Gastrocnemius medialis (tissue), 4 donors: ENCODE measurements around the gene RCBTB1. TPM values are rescaled to one million over a fixed set of nuclear protein-coding genes. Genes with fewer than 3 reads are reported as not detected.

Source experiments
- ATAC-seq, 2 donors: fragments of 150-250 bp; one replicate each; pipeline ENCODE4 v1.9.1; 2016
- DNase-seq, 2 donors: peaks; one replicate each; pipeline ENCODE4 v3.0.0-alpha.2; 2019
- H3K27ac ChIP-seq, 4 donors: fragments of 200-600 bp; sonication (generic); 1 replicate in 1 of 4; 2 replicates in 3 of 4; pipeline ENCODE4 v1.5.1; 2016 to 2018; ENCODE audit warnings: mild to moderate bottlenecking in 2 of 4, moderate library complexity in 1 of 4
- H3K27me3 ChIP-seq, 3 donors: fragments of 200-600 bp; sonication (generic) in 2 of 3; 1 replicate in 1 of 3; 2 replicates in 2 of 3; pipeline versions ENCODE4 v1.5.1 to v1.6.0; 2016 to 2019; ENCODE audit warnings: mild to moderate bottlenecking in 1 of 3, moderate library complexity in 1 of 3
- H3K36me3 ChIP-seq, 2 donors: fragments of 200-600 bp; sonication (generic) in 1 of 2; one replicate each; pipeline ENCODE4 v1.5.1; 2017 to 2018
- H3K4me1 ChIP-seq, 2 donors: fragments of 200-600 bp; sonication (generic) in 1 of 2; one replicate each; pipeline ENCODE4 v1.5.1; 2016 to 2017; ENCODE audit warnings: mild to moderate bottlenecking in 2 of 2
- H3K4me3 ChIP-seq, 4 donors: fragments of 200-600 bp; sonication (generic) in 3 of 4; 1 replicate in 1 of 4; 2 replicates in 3 of 4; pipeline ENCODE4 v1.5.1; 2016 to 2019; ENCODE audit warnings: mild to moderate bottlenecking in 2 of 4
- H3K9me3 ChIP-seq, 3 donors: fragments of 200-600 bp; sonication (generic) in 2 of 3; 1 replicate in 1 of 3; 2 replicates in 2 of 3; pipeline ENCODE4 v1.5.1; 2016 to 2019
- POLR2A ChIP-seq, 2 donors: fragments of 450-650 bp; IDR thresholded peaks; one replicate each; pipeline ENCODE4 v1.6.1; 2017; ENCODE audit warnings: antibody characterized with exemption in 2 of 2, mild to moderate bottlenecking in 2 of 2, moderate library complexity in 2 of 2
- in situ Hi-C, 4 donors: fragments of 200-750 bp; cut with MboI; loops; one replicate each; pipeline versions ENCODE4 v1.15.0 to v1.8.0; 2017; ENCODE audit warnings: low sequenced_read_pairs in 4 of 4
- intact Hi-C: fragments of 100-400 bp; cut with DNase I; formaldehyde crosslinking; loops from one replicate; pipeline ENCODE4 v1.15.1; 2023; ENCODE audit warnings: low total_unique reads
- total RNA-seq, 4 donors: library from RNA; depleted of rRNA; stranded (reverse); fragments of >200 nt; gene quantifications; one replicate each; pipeline versions ENCODE4 v1.1.0 to v1.2.3, GENCODE V29; 2016
- TF ChIP-seq, protein P1 (sequence below), 5 experiments: fragments of 450-650 bp in 3 of 5; fragments of 200-600 bp in 2 of 5; sonication (generic) in 2 of 5; IDR thresholded peaks in 4 of 5; conservative IDR thresholded peaks in 1 of 5; 1 replicate in 4 of 5; 2 replicates in 1 of 5; pipeline ENCODE4 v1.5.1; 2016 to 2019; ENCODE audit warnings: antibody characterized with exemption in 5 of 5, mild to moderate bottlenecking in 3 of 5, moderate library complexity in 3 of 5

Gene RCBTB1
- total RNA-seq, result 10 to 100 TPM in 1 of 4 donors, 1 to 10 TPM in 3; 5.3 to 14.4 (median 5.7) TPM

DNA sequence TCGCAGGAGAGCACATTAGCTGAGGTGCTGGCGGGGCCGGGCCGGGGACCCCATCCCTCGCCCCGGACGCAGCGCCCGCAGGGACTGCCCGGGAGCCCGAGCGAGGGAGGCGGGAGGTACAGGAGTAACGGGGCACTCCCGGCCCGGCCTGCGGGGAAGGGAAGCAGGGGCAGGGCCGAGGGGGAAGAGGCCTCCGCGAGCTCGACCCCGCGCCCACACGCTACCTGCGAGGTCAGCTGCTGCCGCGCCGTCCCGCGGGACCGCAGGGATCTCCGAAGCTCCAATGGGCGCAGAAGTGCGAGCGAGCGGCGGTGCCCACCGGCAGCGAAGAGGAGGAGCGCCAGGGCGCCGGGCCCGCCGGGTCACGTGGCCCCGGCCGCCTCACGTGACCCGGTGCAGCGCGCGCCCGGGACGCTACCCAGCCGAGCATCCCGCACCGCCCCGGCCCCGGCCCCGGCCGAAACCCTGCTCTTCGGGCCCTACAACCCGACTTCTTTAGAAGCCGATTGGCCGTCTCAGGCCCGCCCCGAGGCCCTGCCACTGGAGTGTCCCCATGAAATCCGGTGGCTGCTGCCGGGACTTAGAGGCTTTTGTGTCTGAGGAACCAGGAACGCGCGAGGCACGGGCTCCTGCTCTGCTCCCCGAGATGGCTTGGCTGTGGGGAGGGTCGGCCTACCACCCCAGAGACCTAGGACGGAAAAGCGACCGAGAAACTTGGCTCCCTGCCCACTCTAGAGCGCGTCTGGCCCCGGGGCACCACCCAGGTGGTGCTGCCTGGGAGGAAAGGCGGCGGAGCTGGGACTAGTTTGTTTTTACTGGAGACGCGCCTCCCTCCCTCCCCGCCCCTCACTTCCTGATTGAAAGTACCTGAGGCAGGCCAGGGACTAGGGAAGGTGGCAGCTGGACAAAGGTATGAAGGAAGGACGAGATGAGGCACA, at the start of gene RCBTB1:
TSS of gene RCBTB1 (minus strand) at position 339 of the 938 bp plus-strand sequence. CDS start 18,279 bp downstream, outside the sequence.
- peak; percentile 8 to 41 for DNase-seq
- Histone ChIP-seq H3K9me3 (no peaks in the 10 kb centered on the region), H3K4me1 (peaks cover 7 to 8% of the 10 kb centered on the region in 2 donors), H3K36me3 (peaks cover 0 to 4% of the 10 kb centered on the region in 2 donors), H3K27me3 (no peaks in the 10 kb centered on the region), H3K27ac (peak within 1 kb of the TSS; percentile 61 to 77 (median 72)), H3K4me3 (peak within 1 kb of the TSS; percentile 74 to 95 (median 92))
- TF ChIP-seq, protein P1, sequence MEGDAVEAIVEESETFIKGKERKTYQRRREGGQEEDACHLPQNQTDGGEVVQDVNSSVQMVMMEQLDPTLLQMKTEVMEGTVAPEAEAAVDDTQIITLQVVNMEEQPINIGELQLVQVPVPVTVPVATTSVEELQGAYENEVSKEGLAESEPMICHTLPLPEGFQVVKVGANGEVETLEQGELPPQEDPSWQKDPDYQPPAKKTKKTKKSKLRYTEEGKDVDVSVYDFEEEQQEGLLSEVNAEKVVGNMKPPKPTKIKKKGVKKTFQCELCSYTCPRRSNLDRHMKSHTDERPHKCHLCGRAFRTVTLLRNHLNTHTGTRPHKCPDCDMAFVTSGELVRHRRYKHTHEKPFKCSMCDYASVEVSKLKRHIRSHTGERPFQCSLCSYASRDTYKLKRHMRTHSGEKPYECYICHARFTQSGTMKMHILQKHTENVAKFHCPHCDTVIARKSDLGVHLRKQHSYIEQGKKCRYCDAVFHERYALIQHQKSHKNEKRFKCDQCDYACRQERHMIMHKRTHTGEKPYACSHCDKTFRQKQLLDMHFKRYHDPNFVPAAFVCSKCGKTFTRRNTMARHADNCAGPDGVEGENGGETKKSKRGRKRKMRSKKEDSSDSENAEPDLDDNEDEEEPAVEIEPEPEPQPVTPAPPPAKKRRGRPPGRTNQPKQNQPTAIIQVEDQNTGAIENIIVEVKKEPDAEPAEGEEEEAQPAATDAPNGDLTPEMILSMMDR (IDR thresholded peaks at IDR 0.05 in 4 of 5, conservative IDR thresholded peaks at IDR 0.05 in 1 of 5), result peak in 1 of 5 experiments; percentile 18
- peak in 1 of 2 donors; percentile 29 for TF ChIP-seq POLR2A (IDR thresholded peaks at IDR 0.05)
- in situ Hi-C loops, result no loop called here
- ATAC-seq, result peak; percentile 94 to 96
- intact Hi-C loops, result loop anchor here (2.0 to 5.0 kb wide), 3 partner anchors 21 to 207 kb away; partner anchors contain the start of gene KPNA3

DNA sequence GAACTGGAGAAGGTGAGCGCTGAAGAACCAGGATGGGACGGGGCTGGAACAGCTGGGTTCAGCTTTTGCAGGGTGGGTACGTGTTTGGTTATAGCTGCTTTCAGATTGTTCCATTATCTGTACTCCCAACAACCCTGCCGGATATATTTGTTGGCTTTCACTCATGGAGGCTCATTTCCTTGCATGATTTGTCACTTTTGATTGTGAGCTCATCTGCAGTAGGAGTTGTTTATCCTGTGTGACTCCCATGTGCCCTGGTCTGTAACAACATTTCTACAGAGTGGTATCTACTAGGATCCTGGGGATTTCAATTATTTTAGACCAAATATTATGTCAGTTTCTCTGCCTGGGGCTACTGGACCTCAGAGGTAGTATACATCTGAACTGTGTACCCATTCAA, 48.4 kb upstream of the RCBTB1 start:
- Histone ChIP-seq H3K9me3 (no peaks in the 10 kb centered on the region), H3K36me3 (no peaks in the 10 kb centered on the region), H3K27me3 (no peaks in the 10 kb centered on the region), H3K4me3 (no peak overlapping the region), H3K4me1 (peaks cover 0 to 9% of the 10 kb centered on the region in 2 donors), H3K27ac (no peak overlapping the region)
- intact Hi-C loops (no loop called here), in situ Hi-C loops (no loop called here)
- TF ChIP-seq POLR2A (IDR thresholded peaks at IDR 0.05), result no peak
- TF ChIP-seq, protein P1 (IDR thresholded peaks at IDR 0.05 in 4 of 5, conservative IDR thresholded peaks at IDR 0.05 in 1 of 5), result no peak
- ATAC-seq (no peak), DNase-seq (no peak)

DNA sequence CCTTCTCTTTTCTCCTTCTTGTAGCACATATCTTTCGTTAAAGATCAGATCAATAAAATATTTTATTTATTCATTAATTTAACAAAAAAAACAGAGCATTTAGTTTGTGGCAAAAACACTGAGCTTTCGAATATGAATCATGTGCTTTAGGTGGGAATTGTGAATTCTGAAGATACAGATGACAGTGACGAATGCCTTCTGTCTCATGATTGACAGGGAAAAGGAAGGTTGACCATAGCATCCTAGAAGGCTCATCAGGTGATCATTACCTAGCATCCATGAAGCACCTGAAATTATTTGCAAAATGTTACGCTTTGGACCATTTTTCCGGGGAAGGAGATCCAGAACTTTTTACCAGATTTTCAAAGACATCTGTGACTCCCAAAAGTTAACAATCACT, 46.8 kb upstream of the RCBTB1 start:
- in situ Hi-C loops, result no loop called here
- no peaks in the 10 kb centered on the region for H3K27me3 ChIP-seq
- no peak overlapping the region for H3K27ac ChIP-seq
- intact Hi-C loops, result no loop called here
- ATAC-seq, result no peak
- TF ChIP-seq, protein P1 (IDR thresholded peaks at IDR 0.05 in 4 of 5, conservative IDR thresholded peaks at IDR 0.05 in 1 of 5), result no peak
- TF ChIP-seq POLR2A (IDR thresholded peaks at IDR 0.05), result no peak
- no peaks in the 10 kb centered on the region for H3K9me3 ChIP-seq
- H3K4me3 ChIP-seq, result no peak overlapping the region
- peaks cover 0 to 9% of the 10 kb centered on the region in 2 donors for H3K4me1 ChIP-seq
- no peaks in the 10 kb centered on the region for H3K36me3 ChIP-seq
- DNase-seq, result no peak

DNA sequence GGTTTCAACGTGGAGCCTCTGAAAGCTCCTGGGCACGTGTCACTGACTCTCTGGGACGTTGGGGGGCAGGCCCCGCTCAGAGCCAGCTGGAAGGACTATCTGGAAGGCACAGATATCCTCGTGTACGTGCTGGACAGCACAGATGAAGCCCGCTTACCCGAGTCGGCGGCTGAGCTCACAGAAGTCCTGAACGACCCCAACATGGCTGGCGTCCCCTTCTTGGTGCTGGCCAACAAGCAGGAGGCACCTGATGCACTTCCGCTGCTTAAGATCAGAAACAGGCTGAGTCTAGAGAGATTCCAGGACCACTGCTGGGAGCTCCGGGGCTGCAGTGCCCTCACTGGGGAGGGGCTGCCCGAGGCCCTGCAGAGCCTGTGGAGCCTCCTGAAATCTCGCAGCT, 45.2 kb upstream of the RCBTB1 start:
- no peak overlapping the region for H3K27ac ChIP-seq

DNA sequence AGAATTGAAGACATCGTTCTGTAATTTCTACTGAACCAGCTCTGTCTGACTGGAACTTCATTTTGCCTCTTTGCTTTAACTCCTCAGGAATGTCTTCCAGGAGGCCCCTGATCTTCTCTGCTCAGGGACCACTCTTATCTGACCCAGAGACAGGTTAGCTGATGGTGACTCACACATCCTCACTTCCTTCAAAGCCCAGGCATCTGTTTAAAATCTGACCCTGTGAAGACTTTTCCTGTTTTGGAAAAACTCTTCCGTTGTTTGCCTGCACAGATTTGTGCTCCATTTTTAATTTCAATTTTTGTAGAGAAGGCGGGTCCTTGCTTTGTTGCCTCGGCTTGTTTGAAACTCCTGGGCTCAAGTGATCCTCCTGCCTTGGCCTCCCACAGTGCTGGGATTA, 44.6 kb upstream of the RCBTB1 start:
- no peaks in the 10 kb centered on the region for H3K36me3 ChIP-seq
- no peak overlapping the region for H3K27ac ChIP-seq
- intact Hi-C loops, result no loop called here
- no peak for ATAC-seq
- no peak overlapping the region for H3K4me3 ChIP-seq
- H3K9me3 ChIP-seq, result no peaks in the 10 kb centered on the region
- DNase-seq, result no peak
- TF ChIP-seq, protein P1 (IDR thresholded peaks at IDR 0.05 in 4 of 5, conservative IDR thresholded peaks at IDR 0.05 in 1 of 5), result no peak
- no peak for TF ChIP-seq POLR2A (IDR thresholded peaks at IDR 0.05)
- no peaks in the 10 kb centered on the region for H3K27me3 ChIP-seq
- in situ Hi-C loops, result no loop called here
- peaks cover 0 to 9% of the 10 kb centered on the region in 2 donors for H3K4me1 ChIP-seq

More for the DNA sequence above, 45.2 kb upstream of the RCBTB1 start:
- ATAC-seq (no peak), DNase-seq (no peak)
- TF ChIP-seq POLR2A (IDR thresholded peaks at IDR 0.05), result no peak
- peaks cover 0 to 9% of the 10 kb centered on the region in 2 donors for H3K4me1 ChIP-seq
- H3K27me3 ChIP-seq, result no peaks in the 10 kb centered on the region
- H3K4me3 ChIP-seq, result no peak overlapping the region
- H3K36me3 ChIP-seq, result no peaks in the 10 kb centered on the region
- H3K9me3 ChIP-seq, result no peaks in the 10 kb centered on the region
- in situ Hi-C loops (no loop called here), intact Hi-C loops (no loop called here)
